MCF 10A (cell line): ENCODE data around the gene ADAM17. TPM values are rescaled to one million over a fixed set of nuclear protein-coding genes. Genes with fewer than 3 reads are reported as not detected.
"Not testable (repeated sequence)": the region's sequence is repeated elsewhere in the genome, so short reads cannot be mapped to it uniquely, and the experiment has no call there.

Source experiments
- BruUV-seq: library from RNA; stranded (reverse); fragments of 400-500 nt; replicated peaks from 2 replicates; lab custom pipeline; 2021; lab: Mats Ljungman, UMichigan
- CTCF ChIA-PET: fragments of 300-600 bp; sonication (Branson Sonifier 250); formaldehyde crosslinking; extraction: SDS; loops from one replicate; lab custom pipeline; 2021; ENCODE audit warnings: antibody characterized with exemption, inconsistent platforms; lab: Yijun Ruan, JAX
- POLR2A ChIA-PET: fragments of 300-600, 350-650 bp; sonication (Branson Sonifier 250); formaldehyde crosslinking; extraction: SDS; loops from one replicate; lab custom pipeline; 2020; ENCODE audit warnings: antibody characterized with exemption, inconsistent platforms; lab: Yijun Ruan, JAX
- DNase-seq: peaks from one replicate; pipeline ENCODE4 v3.0.0-alpha.2; 2018; ENCODE audit not compliant: unreplicated experiment
- H3K27ac Mint-ChIP-seq: one replicate; pipeline ENCODE4 v1.8.0; 2022; ENCODE audit warnings: mild to moderate bottlenecking, low read depth, mixed read lengths; ENCODE audit not compliant: unreplicated experiment
- H3K27me3 Mint-ChIP-seq: one replicate; pipeline ENCODE4 v1.8.0; 2022; ENCODE audit warnings: mixed read lengths; ENCODE audit not compliant: insufficient read depth, unreplicated experiment
- H3K36me3 Mint-ChIP-seq: one replicate; pipeline ENCODE4 v1.8.0; 2022; ENCODE audit warnings: mild to moderate bottlenecking, moderate library complexity, mixed read lengths; ENCODE audit not compliant: insufficient read depth, unreplicated experiment
- H3K4me1 Mint-ChIP-seq: one replicate; pipeline ENCODE4 v1.8.0; 2022; ENCODE audit warnings: mixed read lengths; ENCODE audit not compliant: insufficient read depth, unreplicated experiment
- H3K4me3 Mint-ChIP-seq: one replicate; pipeline ENCODE4 v1.8.0; 2022; ENCODE audit warnings: mild to moderate bottlenecking, moderate library complexity, mixed read lengths; ENCODE audit not compliant: unreplicated experiment
- H3K9me3 Mint-ChIP-seq: one replicate; pipeline ENCODE4 v1.8.0; 2022; ENCODE audit warnings: mixed read lengths; ENCODE audit not compliant: unreplicated experiment
- CTCF ChIP-seq: fragments of 200-600 bp; IDR thresholded peaks from one replicate; pipeline ENCODE4 v1.8.0; 2022; ENCODE audit warnings: antibody characterized with exemption, mild to moderate bottlenecking; ENCODE audit not compliant: unreplicated experiment
- intact Hi-C: fragments of 100-400 bp; cut with micrococcal nuclease; formaldehyde crosslinking; loops from 2 replicates; pipeline ENCODE4 v1.14.1; 2022
- total RNA-seq: library from RNA; stranded (reverse); gene quantifications from 2 replicates; pipeline ENCODE4 v1.2.3, GENCODE V29; 2022

The ADAM17 gene
- total RNA-seq, 1 experiment from 2014 or later = 44.3 TPM

DNA sequence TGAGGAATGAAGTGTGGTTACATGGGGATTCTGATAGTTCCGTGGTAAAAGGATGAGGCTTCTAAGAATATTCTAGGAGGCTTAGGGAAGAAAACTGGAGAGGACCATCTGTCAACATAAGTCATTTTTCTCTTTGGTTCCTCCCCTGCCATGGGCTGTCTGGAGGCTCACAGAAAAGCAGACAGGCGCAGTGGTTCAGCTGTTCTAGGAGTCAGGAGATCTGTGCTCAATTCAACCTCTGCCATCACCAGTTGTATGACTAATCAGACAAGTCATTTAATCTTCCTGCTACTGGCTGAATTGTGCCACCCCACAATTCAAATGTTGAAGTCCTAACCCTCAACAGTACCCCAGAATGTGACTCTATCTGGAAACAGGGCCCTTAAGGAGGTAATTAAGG is 36.4 kb downstream of the ADAM17 start:
- no peak for TF ChIP-seq CTCF
- H3K27ac Mint-ChIP-seq = no peak overlapping the region
- intact Hi-C loops = no loop called here
- no peak overlapping the region for H3K4me3 Mint-ChIP-seq
- peaks cover 74% of the 10 kb centered on the region for H3K36me3 Mint-ChIP-seq
- no TSS peak for BruUV-seq
- CTCF ChIA-PET = interaction anchor here (1.2 kb wide), 1 partner anchor 10 kb away, joined by 3 read pairs; no protein-coding TSS in a partner anchor
- no peaks in the 10 kb centered on the region for H3K4me1 Mint-ChIP-seq
- H3K27me3 Mint-ChIP-seq = no peaks in the 10 kb centered on the region
- POLR2A ChIA-PET = interaction anchor here (2.2 kb wide), 1 partner anchor 16 kb away, joined by 11 read pairs; no protein-coding TSS in a partner anchor
- H3K9me3 Mint-ChIP-seq = no peaks in the 10 kb centered on the region
- no peak for DNase-seq

- no TSS peak for BruUV-seq
- no peaks in the 10 kb centered on the region for H3K27me3 Mint-ChIP-seq
- ChIA-PET CTCF (interaction anchor here (1.2 kb wide), 1 partner anchor 9 kb away, joined by 3 read pairs; no protein-coding TSS in a partner anchor), POLR2A (interaction anchor here (0.7 to 2.2 kb wide), 3 partner anchors 17 to 44 kb away, joined by 3 to 11 read pairs (median 7); no protein-coding TSS in a partner anchor)
- no peak overlapping the region for H3K27ac Mint-ChIP-seq
- intact Hi-C loops = no loop called here
- peaks cover 74% of the 10 kb centered on the region for H3K36me3 Mint-ChIP-seq
- no peak for DNase-seq
- no peaks in the 10 kb centered on the region for H3K4me1 Mint-ChIP-seq
- TF ChIP-seq CTCF = no peak
- H3K9me3 Mint-ChIP-seq = no peaks in the 10 kb centered on the region
- H3K4me3 Mint-ChIP-seq = no peak overlapping the region
Measured at GRCh38 chr2:9518780-9519179, 36.9 kb downstream of the ADAM17 start.

- Mint-ChIP-seq H3K36me3 (peaks cover 76% of the 10 kb centered on the region), H3K27ac (no peak overlapping the region), H3K27me3 (no peaks in the 10 kb centered on the region), H3K9me3 (no peaks in the 10 kb centered on the region), H3K4me3 (no peak overlapping the region), H3K4me1 (no peaks in the 10 kb centered on the region)
- no peak for DNase-seq
- ChIA-PET CTCF (interaction anchor here (0.8 to 1.2 kb wide), 2 partner anchors 8 to 37 kb away, joined by 3 read pairs; no protein-coding TSS in a partner anchor), POLR2A (interaction anchor here (0.7 to 2.2 kb wide), 4 partner anchors 15 to 43 kb away, joined by 3 to 11 read pairs (median 6); no protein-coding TSS in a partner anchor)
- no TSS peak for BruUV-seq
- TF ChIP-seq CTCF = no peak
- intact Hi-C loops = no loop called here
Measured at GRCh38 chr2:9518163-9518562, 37.5 kb downstream of the ADAM17 start.

- peak overlapping the region; percentile 63 for H3K27ac Mint-ChIP-seq
- H3K27me3 Mint-ChIP-seq = no peaks in the 10 kb centered on the region
- H3K4me3 Mint-ChIP-seq = no peak overlapping the region
- no peaks in the 10 kb centered on the region for H3K4me1 Mint-ChIP-seq
- no peaks in the 10 kb centered on the region for H3K9me3 Mint-ChIP-seq
- TF ChIP-seq CTCF = no peak
- H3K36me3 Mint-ChIP-seq = peaks cover 80% of the 10 kb centered on the region
- no peak for DNase-seq
- intact Hi-C loops = no loop called here
- no TSS peak for BruUV-seq
- CTCF ChIA-PET = no interaction called here
- POLR2A ChIA-PET = interaction anchor here (0.7 to 2.2 kb wide), 2 partner anchors 16 to 21 kb away, joined by 4 to 7 read pairs; no protein-coding TSS in a partner anchor
Measured at GRCh38 chr2:9517118-9517782, 38.4 kb downstream of the ADAM17 start.

DNA sequence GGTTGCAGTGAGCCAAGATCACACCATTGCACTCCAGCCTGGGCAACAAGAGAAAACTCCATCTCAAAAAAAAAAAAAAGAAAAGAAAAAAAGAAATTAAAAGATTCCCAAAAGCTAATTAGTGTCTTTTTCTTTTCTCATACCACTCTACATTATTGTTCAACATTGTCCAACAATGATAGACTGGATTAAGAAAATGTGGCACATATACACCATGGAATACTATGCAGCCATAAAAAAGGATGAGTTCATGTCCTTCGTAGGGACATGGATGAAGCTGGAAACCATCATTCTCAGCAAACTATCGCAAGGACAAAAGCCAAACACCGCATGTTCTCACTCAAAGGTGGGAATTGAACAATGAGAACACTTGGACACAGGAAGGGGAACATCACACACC is 41.7 kb downstream of the ADAM17 start:
- H3K27me3 Mint-ChIP-seq, intact Hi-C loops, H3K27ac Mint-ChIP-seq, DNase-seq, BruUV-seq, H3K4me3 Mint-ChIP-seq, POLR2A ChIA-PET, H3K9me3 Mint-ChIP-seq, H3K4me1 Mint-ChIP-seq: not testable (repeated sequence)
- CTCF ChIA-PET = interaction anchor here (0.6 kb wide), 1 partner anchor 921 kb away, joined by 3 read pairs; no protein-coding TSS in a partner anchor
- peaks cover 71% of the 10 kb centered on the region for H3K36me3 Mint-ChIP-seq
